A549 treated with ZK216348 at 1 μM for 4 hours (cell line): ENCODE results near the gene CBX6. TPM values are rescaled to one million over a fixed set of nuclear protein-coding genes. Genes with fewer than 3 reads are reported as not detected.

ENCODE experiments used
- total RNA-seq: library from RNA; stranded (reverse); fragments of 200-300 nt; extraction: Qiagen RNA extraction; gene quantifications from 5 replicates; pipeline ENCODE4 v1.2.3, GENCODE V29; 2022; ENCODE audit warnings: low read depth

Gene CBX6
- total RNA-seq, result 20.3 to 34.4 TPM (median 30.8 TPM) in 5 replicates

DNA sequence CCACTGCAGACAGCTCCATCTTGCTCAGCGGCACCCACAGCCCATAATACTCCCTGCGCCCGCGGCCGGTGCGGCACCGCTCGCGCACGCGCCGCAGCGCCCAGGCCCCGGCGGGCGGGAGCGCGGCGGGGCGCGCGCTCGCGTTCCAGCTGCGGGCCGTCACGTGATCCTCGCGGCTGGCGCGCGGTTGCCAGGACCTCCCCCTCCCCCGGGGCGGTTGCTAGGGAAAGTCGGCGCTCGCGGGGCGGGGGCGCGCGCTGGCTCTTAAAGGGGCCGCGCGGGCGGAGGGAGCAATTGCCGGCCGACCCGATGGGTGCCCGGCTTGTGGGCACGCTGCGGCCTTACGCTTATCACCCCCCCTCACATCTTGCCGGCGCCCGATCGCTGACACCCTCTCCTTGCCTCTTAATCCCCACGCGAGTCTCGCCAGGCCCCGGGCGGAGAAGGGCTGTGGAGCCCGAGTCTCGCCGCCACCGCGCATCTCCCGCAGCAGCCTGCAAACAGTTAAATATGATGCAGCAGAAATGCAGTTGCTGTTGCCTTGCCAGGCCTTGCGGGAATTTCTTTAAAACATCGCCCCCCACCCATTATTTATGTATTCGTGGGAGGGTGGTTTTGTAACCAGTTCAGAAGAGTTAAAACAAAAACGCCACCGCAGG, at the start of gene CBX6:
CBX6 (minus strand) TSS at position 45 of the 659 bp plus-strand sequence; CDS start at position 19, 26 bp downstream.

GRCh38 chr22:38843657-38844314, 28.2 kb downstream of the CBX6 start, which contains the start of gene NPTXR:
NPTXR (minus strand) TSS chr22:38844028.

Other genes with a start within 250 kb of the CBX6 start
- 0.68 to 1.1 TPM (median 0.95 TPM) in 5 replicates for gene FAM227A, start 215.8 kb downstream of the CBX6 start, total RNA-seq
- 13.4 to 16.4 TPM (median 15.6 TPM) in 5 replicates for gene CBY1, start 215.6 kb downstream of the CBX6 start, total RNA-seq
- 70.3 to 83.6 TPM (median 73.2 TPM) in 5 replicates for gene TOMM22, start 190.3 kb downstream of the CBX6 start, total RNA-seq
- 27.4 to 34.4 TPM (median 32.0 TPM) in 5 replicates for gene JOSD1, start 171.3 kb downstream of the CBX6 start, total RNA-seq
- 5.4 to 11.2 TPM (median 10.0 TPM) in 5 replicates for gene GTPBP1, start 166.3 kb downstream of the CBX6 start, total RNA-seq
- gene SUN2, start 116.2 kb downstream of the CBX6 start, total RNA-seq, result 17.8 to 40.7 TPM (median 36.7 TPM) in 5 replicates
- gene DNAL4, start 78.1 kb downstream of the CBX6 start, total RNA-seq, result 7.4 to 11.9 TPM (median 11.4 TPM) in 5 replicates
- gene NPTXR, start 28.2 kb downstream of the CBX6 start, total RNA-seq, result 8.3 to 15.1 TPM (median 11.2 TPM) in 5 replicates
- gene APOBEC3A, start 85.4 kb upstream of the CBX6 start, total RNA-seq, result not detected in 5 replicates
- 26.1 to 35.6 TPM (median 27.5 TPM) in 5 replicates for gene APOBEC3B, start 110.1 kb upstream of the CBX6 start, total RNA-seq
- 24.8 to 30.7 TPM (median 29.0 TPM) in 5 replicates for gene APOBEC3C, start 142.0 kb upstream of the CBX6 start, total RNA-seq
- 0.26 to 0.46 TPM (median 0.37 TPM) in 5 replicates for gene APOBEC3D, start 148.9 kb upstream of the CBX6 start, total RNA-seq
- 1.8 to 3.1 TPM (median 2.2 TPM) in 5 replicates for gene APOBEC3F, start 168.6 kb upstream of the CBX6 start, total RNA-seq
- 0.15 TPM in 1 of 5 replicates, not detected in the others for gene APOBEC3G, start 205.1 kb upstream of the CBX6 start, total RNA-seq
- 0.20 to 1.2 TPM (median 0.49 TPM) in 3 of 5 replicates, not detected in the others for gene APOBEC3H, start 225.0 kb upstream of the CBX6 start, total RNA-seq